GM20431 (cell line): Measurements from ENCODE around the gene PDE4B.

Experiments used
- in situ Hi-C: fragments of 300-500 bp; cut with MseI, MboI; formaldehyde crosslinking; loops from one replicate; pipeline ENCODE4 v1.15.0; 2020; ENCODE audit warnings: low sequenced_read_pairs; ENCODE audit not compliant: unreplicated experiment

Gene PDE4B

GRCh38 chr1:65946960-65947359, 154.3 kb downstream of the PDE4B start:
- in situ Hi-C loops: no loop called here

DNA sequence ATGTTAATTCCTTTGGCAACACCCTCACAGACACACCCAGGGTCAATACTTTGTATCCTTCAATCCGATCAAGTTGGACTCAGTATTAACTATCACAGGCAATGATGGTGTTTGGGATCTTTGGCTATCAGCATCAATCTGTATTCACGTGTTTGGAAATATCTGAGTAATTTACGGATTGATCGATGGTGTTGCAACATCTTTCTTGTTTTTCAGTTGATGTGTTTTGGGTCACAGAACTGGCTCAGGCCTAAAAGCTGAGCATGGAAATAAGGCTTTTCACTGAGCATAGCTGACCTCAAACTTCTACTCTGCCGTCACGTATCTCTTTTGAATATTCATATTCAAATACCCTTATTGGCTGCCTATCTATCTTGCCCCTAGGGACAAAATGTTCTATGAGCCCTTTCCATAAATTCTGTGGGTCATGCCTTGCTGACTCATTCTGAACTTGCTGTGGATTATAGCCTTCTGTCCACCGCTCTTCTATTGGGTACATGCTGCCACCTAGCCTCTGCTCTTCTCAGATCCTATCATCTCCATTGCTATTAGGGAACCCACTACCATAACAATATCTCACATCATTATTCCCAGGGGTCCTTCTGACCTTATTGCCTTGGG, 156.0 kb downstream of the PDE4B start:
- in situ Hi-C loops: no loop called here

- in situ Hi-C loops: no loop called here
These were observed 156.5 kb downstream of the PDE4B start for GRCh38 chr1:65949230-65949626.

DNA sequence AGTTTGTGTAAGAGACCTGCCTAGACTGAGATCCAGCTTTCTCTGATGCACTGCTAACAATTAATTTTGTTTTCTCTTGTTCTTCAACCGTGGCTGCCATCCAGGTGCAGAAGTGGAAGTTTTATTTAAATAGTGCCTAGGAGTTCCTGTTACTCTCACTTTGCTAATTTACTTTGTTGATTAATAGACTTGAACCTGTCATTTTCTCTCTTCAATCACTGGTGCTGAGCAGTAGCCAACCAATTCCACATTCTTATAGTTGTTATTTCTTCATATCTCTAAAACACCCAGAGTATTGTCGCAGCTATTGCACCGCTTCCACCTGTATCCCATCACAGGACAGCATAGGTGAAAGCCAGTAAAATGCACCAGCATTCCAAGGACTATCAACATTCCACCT, 157.2 kb downstream of the PDE4B start:
- in situ Hi-C loops: loop anchor here (10.0 to 25.0 kb wide), 2 partner anchors 295 to 512 kb away; no protein-coding TSS in a partner anchor

GRCh38 chr1:65952696-65953095, 160.0 kb downstream of the PDE4B start:
- in situ Hi-C loops: loop anchor here (10.0 to 25.0 kb wide), 2 partner anchors 292 to 510 kb away; no protein-coding TSS in a partner anchor

DNA sequence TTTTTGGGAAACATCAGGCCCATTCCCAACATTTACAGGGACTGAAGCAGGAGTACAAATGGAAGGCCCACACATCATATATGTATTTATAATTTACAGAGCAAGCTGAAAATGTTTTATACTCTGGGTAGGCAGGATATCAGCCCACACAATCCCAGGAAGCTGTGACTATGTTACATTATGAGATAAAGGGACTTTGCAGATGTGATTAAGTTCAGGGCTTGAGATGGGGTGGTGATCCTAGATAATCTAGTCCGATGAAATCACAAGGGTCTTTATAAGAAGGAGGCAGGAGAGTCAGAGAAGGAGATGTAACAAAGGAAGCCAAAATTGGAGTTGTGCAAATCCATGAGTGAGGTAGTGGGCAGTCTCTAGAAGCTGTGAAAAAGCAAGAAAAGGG, 160.5 kb downstream of the PDE4B start:
- in situ Hi-C loops: loop anchor here (10.0 to 25.0 kb wide), 2 partner anchors 292 to 509 kb away; no protein-coding TSS in a partner anchor

DNA sequence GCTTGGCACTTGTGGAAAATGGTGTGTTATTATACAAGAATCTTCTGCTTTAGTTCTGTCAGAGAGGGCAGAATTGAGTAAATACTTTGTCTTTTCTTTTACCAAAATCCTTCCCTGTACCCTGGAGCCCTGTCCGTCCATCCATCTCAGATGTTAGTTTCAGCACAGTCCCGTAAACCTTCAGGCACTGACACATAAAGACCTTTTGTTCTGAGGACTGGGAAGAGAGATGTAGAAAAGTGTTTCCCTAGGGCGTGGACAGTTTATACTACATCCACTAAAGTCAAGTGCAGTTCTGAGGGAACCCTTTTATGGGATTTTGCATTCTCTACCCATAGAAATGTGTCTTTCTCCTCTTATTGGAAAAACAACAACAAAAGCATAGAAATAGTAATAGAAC, 162.4 kb downstream of the PDE4B start:
- in situ Hi-C loops: loop anchor here (10.0 to 25.0 kb wide), 2 partner anchors 290 to 507 kb away; no protein-coding TSS in a partner anchor

- in situ Hi-C loops: loop anchor here (10.0 to 25.0 kb wide), 2 partner anchors 289 to 507 kb away; no protein-coding TSS in a partner anchor
These were observed 162.8 kb downstream of the PDE4B start for GRCh38 chr1:65955503-65955902.

DNA sequence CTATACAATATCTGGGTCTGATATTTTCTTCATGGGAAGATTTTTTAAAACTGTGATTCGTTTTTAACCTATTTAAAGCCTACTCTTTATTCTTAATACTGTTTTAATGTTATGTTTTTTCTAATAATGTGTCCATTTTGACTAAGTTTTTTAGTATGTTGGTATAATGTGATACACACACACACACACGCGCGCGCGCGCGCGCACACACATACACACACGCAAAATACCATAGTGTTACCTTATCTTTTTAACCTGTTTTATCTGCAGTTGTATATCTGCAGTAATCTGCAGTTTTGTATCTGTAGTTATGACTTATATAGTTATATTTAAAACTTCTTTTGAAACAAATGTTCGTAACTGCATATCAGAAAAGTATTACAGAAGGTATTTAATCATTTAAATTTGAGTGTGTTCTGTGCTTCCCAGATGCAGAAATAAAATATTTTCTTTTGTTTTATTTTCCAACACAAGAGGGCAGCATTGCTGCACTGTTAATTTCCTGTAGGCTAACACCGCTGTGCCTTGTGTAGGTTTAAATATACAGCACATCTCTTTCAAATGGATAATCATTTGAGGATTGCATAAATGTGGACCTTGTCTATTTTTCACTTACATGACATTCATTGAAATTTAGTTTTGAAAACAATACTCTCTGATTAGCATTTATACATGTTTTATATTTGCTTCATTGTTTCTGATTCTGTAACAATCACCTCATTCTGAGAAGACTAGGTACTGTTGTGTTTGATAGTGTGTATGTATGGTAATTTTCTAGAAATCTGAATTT, 166.1 kb downstream of the PDE4B start:
- in situ Hi-C loops: loop anchor here (10.0 to 25.0 kb wide), 2 partner anchors 286 to 504 kb away; no protein-coding TSS in a partner anchor

DNA sequence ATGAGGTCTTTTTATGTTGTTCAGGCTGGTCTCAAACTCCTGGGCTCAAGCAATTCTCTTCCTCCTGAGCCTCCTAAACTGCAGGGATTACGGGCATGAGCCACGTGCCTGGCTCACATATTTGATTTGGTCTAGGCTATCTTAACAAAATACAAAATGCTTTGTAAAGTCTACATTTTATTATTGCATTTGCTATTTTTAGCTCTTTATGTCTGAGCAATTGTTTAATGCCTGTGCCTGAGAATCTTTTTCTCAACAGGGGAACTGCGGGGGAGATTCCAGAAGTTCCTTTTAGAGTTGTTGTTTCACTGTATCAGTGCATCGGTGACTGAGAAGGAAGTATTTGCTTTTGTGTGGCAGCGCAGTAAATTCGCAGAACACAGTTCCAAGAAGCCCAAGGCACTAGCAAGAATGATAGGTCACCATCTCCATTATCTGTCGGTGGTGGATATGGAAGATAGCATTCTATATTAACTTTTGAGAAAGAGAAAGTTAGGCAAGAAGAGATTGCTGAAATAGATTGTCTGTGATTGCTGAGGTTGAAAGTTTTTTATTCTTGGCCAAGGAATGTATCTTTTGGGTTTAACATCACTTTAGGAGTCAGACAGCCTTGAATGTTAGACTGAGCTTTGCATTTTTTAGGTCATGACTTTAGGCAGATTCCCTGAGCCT, 167.3 kb downstream of the PDE4B start:
- in situ Hi-C loops: loop anchor here (10.0 to 25.0 kb wide), 2 partner anchors 285 to 502 kb away; no protein-coding TSS in a partner anchor

- in situ Hi-C loops: loop anchor here (25.0 kb wide), 1 partner anchor 499 kb away; no protein-coding TSS in a partner anchor
These were observed 170.6 kb downstream of the PDE4B start for GRCh38 chr1:65963156-65963888.

- in situ Hi-C loops: loop anchor here (25.0 kb wide), 1 partner anchor 498 kb away; no protein-coding TSS in a partner anchor
These were observed 171.4 kb downstream of the PDE4B start for GRCh38 chr1:65964123-65964522.

- in situ Hi-C loops: loop anchor here (25.0 kb wide), 1 partner anchor 497 kb away; no protein-coding TSS in a partner anchor
These were observed 172.7 kb downstream of the PDE4B start for GRCh38 chr1:65965112-65965996.

- in situ Hi-C loops: loop anchor here (25.0 kb wide), 1 partner anchor 495 kb away; no protein-coding TSS in a partner anchor
These were observed 174.8 kb downstream of the PDE4B start for GRCh38 chr1:65967492-65967891.

DNA sequence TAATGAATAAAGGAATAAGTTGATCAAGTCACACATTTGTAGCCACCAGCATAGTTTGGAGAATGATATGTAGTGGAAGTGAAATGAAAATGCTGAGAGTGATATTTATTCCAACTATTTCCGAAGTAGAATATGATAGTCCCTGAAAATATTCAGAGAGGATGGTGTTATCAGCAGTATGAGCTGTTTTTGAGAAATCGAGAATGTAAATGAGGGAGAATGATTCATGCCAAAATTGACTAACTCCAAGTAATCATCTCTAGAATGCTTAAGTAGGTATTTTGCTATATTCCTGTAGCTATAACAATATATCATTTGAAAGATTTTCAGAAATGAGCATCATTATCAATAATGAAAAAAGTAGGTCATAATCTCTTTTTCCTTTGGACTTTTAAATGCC, 178.9 kb downstream of the PDE4B start:
- in situ Hi-C loops: loop anchor here (25.0 kb wide), 1 partner anchor 491 kb away; no protein-coding TSS in a partner anchor

GRCh38 chr1:65975708-65976107, 183.0 kb downstream of the PDE4B start:
- in situ Hi-C loops: no loop called here

GRCh38 chr1:65979136-65980044, 186.7 kb downstream of the PDE4B start:
- in situ Hi-C loops: no loop called here

- in situ Hi-C loops: no loop called here
These were observed 187.5 kb downstream of the PDE4B start for GRCh38 chr1:65980237-65980636.
